Urinary bladder (tissue), 4 donors: ENCODE measurements around the gene C1orf159. TPM values are rescaled to one million over a fixed set of nuclear protein-coding genes. Genes with fewer than 3 reads are reported as not detected.

Experiments used
- DNase-seq: peaks from one replicate; pipeline ENCODE4 v3.0.0-alpha.2; 2015; ENCODE audit errors: extremely low spot score
- H3K27ac ChIP-seq: one replicate; pipeline ENCODE4 v1.5.1; 2013; ENCODE audit warnings: low read depth, mild to moderate bottlenecking, moderate library complexity
- H3K36me3 ChIP-seq: one replicate; pipeline ENCODE4 v1.6.1; 2013; ENCODE audit warnings: mild to moderate bottlenecking, moderate library complexity; ENCODE audit not compliant: insufficient read depth
- H3K4me1 ChIP-seq: one replicate; pipeline ENCODE4 v1.6.1; 2013; ENCODE audit warnings: mild to moderate bottlenecking, moderate library complexity; ENCODE audit not compliant: insufficient read depth
- H3K4me3 ChIP-seq: one replicate; pipeline ENCODE4 v1.5.1; 2013; ENCODE audit warnings: low read depth, low read length
- WGBS: extraction: QIAGEN DNeasy Blood & Tissue Kit; methylation state at CpG from one replicate; pipeline ENCODE4 v1.1.7; 2013; 5-methylcytosine and 5-hydroxymethylcytosine counted together
- polyA plus RNA-seq: library from polyadenylated mRNA; stranded (reverse); fragments of 200-250 nt; gene quantifications from one replicate; pipeline ENCODE4 v1.2.3, GENCODE V29; 2013
- total RNA-seq: library from RNA; depleted of rRNA; stranded (reverse); fragments of >200 nt; gene quantifications from one replicate; pipeline ENCODE4 v1.2.3, GENCODE V29; 2014
- donor health status: healthy with polysubstance abuse.
- donor health status: healthy.

C1orf159 gene
- total and polyA plus RNA-seq, 2 donors, result 7.1 to 12.6 TPM

DNA sequence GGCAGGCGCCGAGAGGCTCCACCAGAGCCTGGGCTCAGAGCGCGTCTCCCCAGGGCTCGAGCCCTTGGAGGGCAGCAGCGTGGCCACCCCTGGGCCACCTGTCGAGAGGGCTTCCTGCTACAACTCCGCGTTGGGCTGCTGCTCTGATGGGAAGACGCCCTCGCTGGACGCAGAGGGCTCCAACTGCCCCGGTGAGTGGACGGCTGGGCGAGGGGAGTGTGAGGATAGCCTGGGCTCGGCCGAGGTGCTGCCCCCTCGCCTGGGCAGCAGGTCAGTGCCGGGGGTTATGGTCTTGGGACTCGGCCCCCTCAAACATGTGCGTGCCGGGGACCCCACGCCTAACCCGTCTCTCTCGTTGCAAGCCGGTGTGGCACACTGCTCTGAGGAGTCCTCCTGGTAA lies 69.1 kb downstream of the C1orf159 start:
- H3K36me3 ChIP-seq, result peaks cover 14% of the 10 kb centered on the region
- H3K27ac ChIP-seq, result no peak overlapping the region
- DNase-seq, result no peak
- no peaks in the 10 kb centered on the region for H3K4me1 ChIP-seq
- H3K4me3 ChIP-seq, result no peak overlapping the region
- WGBS, result 95% methylated on average over 26 of the region's 26 CpGs

DNA sequence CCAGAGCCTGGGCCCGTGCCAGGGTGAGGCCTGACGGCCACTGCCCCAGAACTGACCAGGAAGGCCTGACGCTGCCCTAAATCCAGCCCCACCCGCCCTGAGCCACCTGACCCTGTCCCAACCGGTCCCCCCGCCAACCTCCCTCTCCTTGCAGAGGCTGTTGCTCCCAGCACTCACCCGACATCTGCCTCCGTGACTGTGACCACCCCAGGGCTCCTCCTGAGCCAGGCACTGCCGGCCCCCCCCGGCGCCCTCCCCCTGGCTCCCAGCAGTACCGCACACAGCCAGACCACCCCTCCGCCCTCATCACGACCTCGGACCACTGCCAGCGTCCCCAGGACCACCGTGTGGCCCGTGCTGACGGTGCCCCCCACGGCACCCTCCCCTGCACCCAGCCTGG lies 69.6 kb downstream of the C1orf159 start:
- Histone ChIP-seq H3K4me3 (no peak overlapping the region), H3K36me3 (peaks cover 11% of the 10 kb centered on the region), H3K4me1 (no peaks in the 10 kb centered on the region), H3K27ac (no peak overlapping the region)
- 94% methylated on average over 20 of the region's 20 CpGs for WGBS
- DNase-seq, result no peak

DNA sequence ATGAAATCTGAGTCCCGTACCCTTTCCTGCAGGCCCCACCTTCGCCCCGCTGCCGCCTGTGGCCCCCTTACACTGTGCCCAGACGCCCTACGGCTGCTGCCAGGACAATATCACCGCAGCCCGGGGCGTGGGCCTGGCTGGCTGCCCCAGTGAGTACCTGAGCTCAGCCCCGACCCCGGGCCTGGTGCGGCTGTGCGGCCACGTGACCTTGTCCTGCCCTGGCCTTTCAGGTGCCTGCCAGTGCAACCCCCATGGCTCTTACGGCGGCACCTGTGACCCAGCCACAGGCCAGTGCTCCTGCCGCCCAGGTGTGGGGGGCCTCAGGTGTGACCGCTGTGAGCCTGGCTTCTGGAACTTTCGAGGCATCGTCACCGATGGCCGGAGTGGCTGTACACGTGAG lies 70.8 kb downstream of the C1orf159 start:
- 97% methylated on average over 23 of the region's 23 CpGs for WGBS
- DNase-seq, result no peak
- no peak overlapping the region for H3K4me3 ChIP-seq
- no peak overlapping the region for H3K27ac ChIP-seq
- no peaks in the 10 kb centered on the region for H3K4me1 ChIP-seq
- peaks cover 11% of the 10 kb centered on the region for H3K36me3 ChIP-seq

DNA sequence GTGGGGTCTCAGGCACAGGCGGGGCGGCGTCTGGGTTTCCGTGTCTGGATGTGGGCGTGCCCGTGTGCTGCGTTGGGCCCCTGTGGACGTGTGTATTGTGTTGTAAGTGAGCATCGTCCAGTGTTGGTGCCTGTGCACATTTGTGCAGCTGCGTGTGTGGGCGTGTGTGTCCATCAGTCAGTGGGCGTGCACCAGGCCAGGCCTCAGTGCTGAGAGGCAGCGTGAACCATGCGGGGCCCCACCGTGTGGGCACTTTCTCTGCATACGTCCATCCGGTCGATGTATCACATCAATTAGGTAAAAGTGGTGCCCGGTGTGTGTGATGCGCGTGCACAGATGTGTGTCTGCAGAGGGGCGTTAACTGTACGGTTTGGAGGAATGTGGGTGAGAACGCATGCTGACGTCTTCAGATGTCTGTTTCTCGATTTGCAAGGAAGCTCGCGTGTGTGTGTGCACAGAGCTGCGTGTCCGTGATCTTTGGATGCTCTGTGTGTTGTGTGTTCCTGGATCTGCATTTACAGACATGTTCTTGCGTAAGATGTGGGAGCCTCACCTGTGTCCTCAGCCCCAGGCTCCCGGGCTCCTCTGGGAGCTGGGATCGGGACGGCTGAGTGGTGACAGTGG lies 71.3 kb downstream of the C1orf159 start:
- WGBS, result 92% methylated on average over 34 of the region's 34 CpGs
- H3K36me3 ChIP-seq, result peaks cover 11% of the 10 kb centered on the region

DNA sequence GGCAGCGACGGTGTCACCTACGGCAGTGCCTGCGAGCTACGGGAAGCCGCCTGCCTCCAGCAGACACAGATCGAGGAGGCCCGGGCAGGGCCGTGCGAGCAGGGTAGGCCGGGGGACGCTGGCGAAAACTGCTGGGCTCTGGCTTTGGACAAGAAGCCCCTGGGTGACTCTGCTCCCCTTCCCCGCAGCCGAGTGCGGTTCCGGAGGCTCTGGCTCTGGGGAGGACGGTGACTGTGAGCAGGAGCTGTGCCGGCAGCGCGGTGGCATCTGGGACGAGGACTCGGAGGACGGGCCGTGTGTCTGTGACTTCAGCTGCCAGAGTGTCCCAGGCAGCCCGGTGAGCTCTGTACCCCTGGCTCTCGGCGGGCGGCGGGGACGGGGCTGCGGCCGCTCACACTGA lies 72.0 kb downstream of the C1orf159 start:
- H3K36me3 ChIP-seq, result peaks cover 8% of the 10 kb centered on the region
- DNase-seq, result no peak

More for the DNA sequence above, 71.3 kb downstream of the C1orf159 start:
- DNase-seq, result no peak
- no peak overlapping the region for H3K27ac ChIP-seq
- no peaks in the 10 kb centered on the region for H3K4me1 ChIP-seq
- H3K4me3 ChIP-seq, result no peak overlapping the region

DNA sequence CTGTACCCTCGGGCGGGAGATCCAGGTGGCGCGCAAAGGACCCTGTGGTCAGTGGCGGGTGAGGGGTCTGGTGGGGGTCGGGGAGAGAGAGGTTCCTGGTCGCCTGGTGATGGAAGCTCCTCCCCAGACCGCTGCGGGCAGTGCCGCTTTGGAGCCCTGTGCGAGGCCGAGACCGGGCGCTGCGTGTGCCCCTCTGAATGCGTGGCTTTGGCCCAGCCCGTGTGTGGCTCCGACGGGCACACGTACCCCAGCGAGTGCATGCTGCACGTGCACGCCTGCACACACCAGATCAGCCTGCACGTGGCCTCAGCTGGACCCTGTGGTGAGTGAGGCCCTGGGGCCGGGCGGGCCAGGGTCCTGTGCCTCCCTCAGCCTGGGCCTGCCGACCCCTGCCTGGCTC lies 72.5 kb downstream of the C1orf159 start:
- Histone ChIP-seq H3K4me3 (no peak overlapping the region), H3K4me1 (no peaks in the 10 kb centered on the region), H3K36me3 (peaks cover 8% of the 10 kb centered on the region), H3K27ac (no peak overlapping the region)
- no peak for DNase-seq
- WGBS, result 95% methylated on average over 27 of the region's 27 CpGs

More for the DNA sequence above, 72.0 kb downstream of the C1orf159 start:
- 96% methylated on average over 33 of the region's 33 CpGs for WGBS
- Histone ChIP-seq H3K27ac (no peak overlapping the region), H3K4me1 (no peaks in the 10 kb centered on the region), H3K4me3 (no peak overlapping the region)

DNA sequence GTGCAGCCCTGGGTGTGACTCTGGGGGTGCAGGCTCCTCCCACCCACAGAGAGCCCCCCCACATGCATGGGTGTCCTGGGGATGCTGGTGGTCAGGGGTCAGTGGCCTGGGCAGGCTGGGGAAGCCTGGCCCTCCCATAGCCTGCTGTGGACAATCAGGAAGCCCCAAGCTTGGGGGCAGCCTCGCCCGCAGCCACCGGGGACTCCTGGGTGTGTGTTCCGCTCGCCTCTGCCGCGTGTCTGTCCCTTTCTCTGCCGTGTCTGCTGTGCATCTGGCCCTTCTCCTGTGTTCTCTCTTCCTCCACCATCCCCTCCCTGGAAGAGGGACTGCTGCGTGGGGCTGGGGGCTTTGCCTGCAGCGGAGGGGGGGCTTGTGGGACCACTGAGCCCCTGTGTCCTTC lies 73.1 kb downstream of the C1orf159 start:
- Histone ChIP-seq H3K4me1 (no peaks in the 10 kb centered on the region), H3K4me3 (no peak overlapping the region), H3K36me3 (peaks cover 8% of the 10 kb centered on the region), H3K27ac (no peak overlapping the region)
- no peak for DNase-seq
- WGBS, result 94% methylated on average over 10 of the region's 10 CpGs

DNA sequence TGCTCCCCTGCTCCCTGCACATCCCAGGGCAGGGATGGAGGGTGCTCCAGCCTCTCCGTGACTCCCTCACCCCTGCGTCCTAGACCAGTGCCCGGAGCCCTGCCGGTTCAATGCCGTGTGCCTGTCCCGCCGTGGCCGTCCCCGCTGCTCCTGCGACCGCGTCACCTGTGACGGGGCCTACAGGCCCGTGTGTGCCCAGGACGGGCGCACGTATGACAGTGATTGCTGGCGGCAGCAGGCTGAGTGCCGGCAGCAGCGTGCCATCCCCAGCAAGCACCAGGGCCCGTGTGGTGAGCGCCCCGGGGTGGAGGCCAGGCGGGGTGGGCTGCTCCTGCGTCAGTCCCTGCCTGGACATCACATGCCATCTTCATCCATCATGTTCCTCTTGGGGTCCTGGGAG lies 74.0 kb downstream of the C1orf159 start:
- no peak overlapping the region for H3K4me3 ChIP-seq
- DNase-seq, result no peak
- WGBS, result 95% methylated on average over 25 of the region's 25 CpGs
- no peaks in the 10 kb centered on the region for H3K4me1 ChIP-seq
- peaks cover 8% of the 10 kb centered on the region for H3K36me3 ChIP-seq
- no peak overlapping the region for H3K27ac ChIP-seq

DNA sequence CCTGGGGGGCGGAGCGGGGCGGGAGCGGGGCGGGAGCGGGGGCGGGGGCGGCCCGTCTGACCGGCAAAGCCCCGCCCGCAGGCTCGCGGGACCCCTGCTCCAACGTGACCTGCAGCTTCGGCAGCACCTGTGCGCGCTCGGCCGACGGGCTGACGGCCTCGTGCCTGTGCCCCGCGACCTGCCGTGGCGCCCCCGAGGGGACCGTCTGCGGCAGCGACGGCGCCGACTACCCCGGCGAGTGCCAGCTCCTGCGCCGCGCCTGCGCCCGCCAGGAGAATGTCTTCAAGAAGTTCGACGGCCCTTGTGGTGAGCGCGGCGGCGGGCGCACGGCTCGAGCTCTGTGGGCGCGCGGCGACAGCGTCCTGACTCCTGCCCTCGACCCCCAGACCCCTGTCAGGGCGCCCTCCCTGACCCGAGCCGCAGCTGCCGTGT lies 74.8 kb downstream of the C1orf159 start:
- 60% methylated on average over 54 of the region's 60 CpGs for WGBS
- Histone ChIP-seq H3K36me3 (peaks cover 6% of the 10 kb centered on the region), H3K4me3 (no peak overlapping the region), H3K4me1 (no peaks in the 10 kb centered on the region), H3K27ac (no peak overlapping the region)
- no peak for DNase-seq

DNA sequence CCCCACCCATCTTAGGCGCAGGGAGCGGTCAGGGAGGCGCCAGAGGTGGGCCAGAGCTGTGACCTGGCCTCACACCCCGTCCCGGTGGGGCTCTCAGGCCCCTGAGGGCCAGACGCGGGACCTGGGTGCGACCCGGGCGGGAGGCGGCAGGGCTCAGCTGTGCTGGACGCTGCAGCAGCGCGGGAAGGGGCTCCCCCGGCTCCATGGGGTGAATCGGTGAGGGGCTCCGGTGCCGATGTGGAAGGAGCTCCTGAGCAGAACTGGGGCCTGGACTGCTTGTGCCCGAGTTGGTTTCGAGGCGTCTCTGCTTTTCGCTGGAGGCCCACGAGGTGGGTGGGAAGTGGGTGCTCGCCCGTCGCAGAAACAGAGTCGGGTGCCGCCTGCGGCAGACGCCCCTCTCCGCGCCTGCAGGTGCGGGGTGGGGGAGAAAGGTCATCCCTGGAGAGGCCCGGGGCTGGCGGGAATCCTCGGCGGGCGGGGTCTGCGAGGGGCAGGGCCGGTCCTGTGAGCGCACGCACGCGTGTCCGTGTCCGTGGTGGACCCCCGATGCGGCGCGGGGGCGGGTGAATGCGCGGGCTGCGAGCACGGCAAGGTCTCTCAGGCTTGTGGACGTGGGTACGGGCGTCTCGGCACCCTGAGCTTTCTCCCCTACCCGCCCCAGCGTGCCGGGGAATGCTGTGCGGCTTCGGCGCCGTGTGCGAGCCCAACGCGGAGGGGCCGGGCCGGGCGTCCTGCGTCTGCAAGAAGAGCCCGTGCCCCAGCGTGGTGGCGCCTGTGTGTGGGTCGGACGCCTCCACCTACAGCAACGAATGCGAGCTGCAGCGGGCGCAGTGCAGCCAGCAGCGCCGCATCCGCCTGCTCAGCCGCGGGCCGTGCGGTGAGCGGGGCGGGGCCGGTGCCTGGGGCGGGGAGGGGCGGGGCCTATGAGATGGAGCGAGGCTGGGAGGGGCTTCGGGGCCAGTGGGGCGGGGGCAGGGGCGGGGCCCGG lies 75.6 kb downstream of the C1orf159 start:
- Histone ChIP-seq H3K27ac (no peak overlapping the region), H3K36me3 (peaks cover 3% of the 10 kb centered on the region), H3K4me3 (peak overlapping the region; percentile 36), H3K4me1 (no peaks in the 10 kb centered on the region)
- no peak for DNase-seq
- WGBS, result 4% methylated on average over 99 of the region's 99 CpGs

DNA sequence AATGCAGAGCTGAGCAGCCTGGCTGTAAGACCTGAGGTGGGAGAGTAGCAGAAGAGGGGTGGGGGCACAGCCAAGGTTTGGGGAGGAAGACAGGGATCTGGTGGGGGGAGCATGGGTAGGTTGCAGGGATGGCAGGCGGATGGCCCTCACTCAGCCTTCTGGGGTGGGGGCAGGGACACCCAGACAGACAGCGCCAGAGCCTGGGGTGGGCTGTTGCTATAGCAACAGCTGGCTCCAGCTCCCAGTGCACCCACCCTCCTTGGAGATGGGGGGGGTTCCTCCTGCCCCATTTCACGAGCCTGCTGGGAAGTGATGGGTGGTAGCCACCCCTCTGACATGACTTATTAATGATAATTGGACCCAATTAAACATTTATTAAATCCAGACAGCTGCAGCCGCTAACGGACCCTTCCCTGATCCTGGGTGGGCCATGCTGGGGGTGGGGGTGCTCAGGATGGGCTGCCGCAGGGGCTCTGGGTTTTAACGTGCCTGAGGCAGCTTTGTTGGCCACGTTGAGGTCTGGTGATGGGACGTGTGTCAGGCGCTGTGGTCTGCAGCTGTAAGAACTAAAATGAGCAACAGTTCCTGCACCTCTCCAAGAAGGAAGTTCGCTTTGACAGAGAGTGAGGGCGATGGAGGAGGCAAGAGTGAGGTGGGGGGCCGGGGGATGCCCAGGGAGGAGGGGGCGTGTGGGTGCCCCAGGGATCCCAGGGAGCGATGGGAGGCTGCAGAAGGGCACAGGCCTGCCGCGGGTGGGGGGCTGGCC lies 76.6 kb downstream of the C1orf159 start:
- H3K4me3 ChIP-seq, result no peak overlapping the region
- DNase-seq, result no peak
- peaks cover 2% of the 10 kb centered on the region for H3K36me3 ChIP-seq
- 48% methylated on average over 17 of the region's 17 CpGs for WGBS
- no peak overlapping the region for H3K27ac ChIP-seq
- no peaks in the 10 kb centered on the region for H3K4me1 ChIP-seq

DNA sequence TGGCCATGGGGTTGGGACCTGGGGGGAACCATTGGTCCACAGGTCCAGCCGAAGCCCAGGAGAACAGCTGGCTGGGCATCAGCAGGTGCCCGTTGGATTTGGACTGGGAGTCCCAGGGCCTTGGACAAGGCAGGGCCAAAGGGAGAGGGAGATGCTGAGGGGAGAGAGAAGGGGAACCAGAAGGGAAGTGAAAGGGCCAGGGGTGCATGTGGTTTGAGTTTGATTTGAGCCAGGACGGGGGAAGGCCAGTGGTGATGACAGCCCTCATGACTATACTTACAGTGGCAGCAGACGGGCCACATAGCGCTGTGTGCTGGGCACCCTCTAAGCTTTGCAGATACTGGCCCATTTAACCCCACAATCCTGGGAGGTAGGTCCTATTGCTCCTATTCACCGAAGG lies 77.2 kb downstream of the C1orf159 start:
- Histone ChIP-seq H3K36me3 (no peaks in the 10 kb centered on the region), H3K27ac (no peak overlapping the region), H3K4me1 (peaks cover 2% of the 10 kb centered on the region), H3K4me3 (no peak overlapping the region)
- WGBS, result 92% methylated on average over 6 of the region's 6 CpGs
- DNase-seq, result no peak
